Measurements from ENCODE around the gene GRIK4.

GRCh38 chr11:120577624-120578363 is 66.2 kb downstream of the GRIK4 start:
- no peak for TF ChIP-seq POLR2A (IDR thresholded peaks at IDR 0.05)
- TF ChIP-seq CTCF (IDR thresholded peaks at IDR 0.05), result no peak
